ENCODE results near the gene HOXD10.

DNA sequence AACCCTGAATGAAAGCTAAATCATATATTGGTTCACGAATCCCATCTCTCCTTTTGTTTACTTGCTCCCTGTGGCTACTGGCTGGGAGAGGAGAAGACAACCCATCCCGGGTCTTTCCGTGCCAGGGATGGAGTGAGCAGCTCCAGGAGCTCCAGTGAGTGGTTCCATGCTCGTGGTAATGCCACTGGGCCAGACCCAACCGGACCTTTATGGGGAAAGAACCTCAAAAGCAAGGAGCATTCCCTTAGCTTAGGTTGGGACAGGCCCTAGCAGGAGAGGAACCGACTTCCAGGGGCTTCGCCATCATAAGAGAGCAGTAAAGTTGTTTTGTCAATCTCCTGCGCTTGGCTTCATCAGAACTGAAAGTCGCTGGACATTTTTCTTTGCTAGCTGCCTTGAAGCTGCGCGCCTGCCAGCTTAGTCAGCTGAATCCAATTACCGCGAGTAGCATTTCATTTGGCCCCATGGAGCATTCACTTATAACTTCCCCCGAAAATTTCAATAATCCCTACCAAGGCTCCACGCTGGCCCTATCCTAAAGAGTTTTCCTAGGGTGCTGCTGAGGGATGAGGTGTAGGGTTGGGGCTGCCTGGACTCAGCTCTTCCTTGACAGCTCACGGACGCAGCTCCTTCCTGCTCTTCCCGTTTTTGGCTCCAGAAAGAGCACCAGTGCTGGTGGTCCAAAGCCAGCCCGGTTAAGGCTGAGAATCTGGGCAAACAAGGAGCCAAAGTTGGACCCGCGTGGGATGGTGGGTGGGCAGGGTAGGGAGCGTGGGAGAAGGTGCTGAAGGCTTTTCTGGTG lies 45.4 kb downstream of the HOXD10 start:
- TF ChIP-seq, protein P1, sequence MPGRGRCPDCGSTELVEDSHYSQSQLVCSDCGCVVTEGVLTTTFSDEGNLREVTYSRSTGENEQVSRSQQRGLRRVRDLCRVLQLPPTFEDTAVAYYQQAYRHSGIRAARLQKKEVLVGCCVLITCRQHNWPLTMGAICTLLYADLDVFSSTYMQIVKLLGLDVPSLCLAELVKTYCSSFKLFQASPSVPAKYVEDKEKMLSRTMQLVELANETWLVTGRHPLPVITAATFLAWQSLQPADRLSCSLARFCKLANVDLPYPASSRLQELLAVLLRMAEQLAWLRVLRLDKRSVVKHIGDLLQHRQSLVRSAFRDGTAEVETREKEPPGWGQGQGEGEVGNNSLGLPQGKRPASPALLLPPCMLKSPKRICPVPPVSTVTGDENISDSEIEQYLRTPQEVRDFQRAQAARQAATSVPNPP (IDR thresholded peaks at IDR 0.05; ENCODE audit: borderline replicate concordance, insufficient read depth, insufficient read length): no peak
- TF ChIP-seq CBX5 (IDR thresholded peaks at IDR 0.05; ENCODE audit: borderline replicate concordance, low read depth) (no peak), GATA2 (CRISPR knock-in tag; IDR thresholded peaks at IDR 0.05) (no peak), SNRNP70 (optimal IDR thresholded peaks at IDR 0.05; ENCODE audit: low read depth, low read length) (no peak), RAD21 (CRISPR knock-in tag; conservative IDR thresholded peaks at IDR 0.05 in 1 of 2, IDR thresholded peaks at IDR 0.05 in 1 of 2) (no peak), ZFX (CRISPR knock-in tag; IDR thresholded peaks at IDR 0.05) (no peak), ZC3H11A (IDR thresholded peaks at IDR 0.05; ENCODE audit: low read depth, low read length) (no peak), EP300 (IDR thresholded peaks at IDR 0.05; ENCODE audit: low read length) (no peak), FOXA3 (CRISPR knock-in tag; conservative IDR thresholded peaks at IDR 0.05 in 1 of 2, IDR thresholded peaks at IDR 0.05 in 1 of 2) (no peak)
- TF ChIP-seq, protein P2, sequence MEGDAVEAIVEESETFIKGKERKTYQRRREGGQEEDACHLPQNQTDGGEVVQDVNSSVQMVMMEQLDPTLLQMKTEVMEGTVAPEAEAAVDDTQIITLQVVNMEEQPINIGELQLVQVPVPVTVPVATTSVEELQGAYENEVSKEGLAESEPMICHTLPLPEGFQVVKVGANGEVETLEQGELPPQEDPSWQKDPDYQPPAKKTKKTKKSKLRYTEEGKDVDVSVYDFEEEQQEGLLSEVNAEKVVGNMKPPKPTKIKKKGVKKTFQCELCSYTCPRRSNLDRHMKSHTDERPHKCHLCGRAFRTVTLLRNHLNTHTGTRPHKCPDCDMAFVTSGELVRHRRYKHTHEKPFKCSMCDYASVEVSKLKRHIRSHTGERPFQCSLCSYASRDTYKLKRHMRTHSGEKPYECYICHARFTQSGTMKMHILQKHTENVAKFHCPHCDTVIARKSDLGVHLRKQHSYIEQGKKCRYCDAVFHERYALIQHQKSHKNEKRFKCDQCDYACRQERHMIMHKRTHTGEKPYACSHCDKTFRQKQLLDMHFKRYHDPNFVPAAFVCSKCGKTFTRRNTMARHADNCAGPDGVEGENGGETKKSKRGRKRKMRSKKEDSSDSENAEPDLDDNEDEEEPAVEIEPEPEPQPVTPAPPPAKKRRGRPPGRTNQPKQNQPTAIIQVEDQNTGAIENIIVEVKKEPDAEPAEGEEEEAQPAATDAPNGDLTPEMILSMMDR (IDR thresholded peaks at IDR 0.05 in 2 of 3, conservative IDR thresholded peaks at IDR 0.05 in 1 of 3; ENCODE audit: insufficient read depth in 2 of 3, low read depth in 1 of 3, low read length in 3 of 3): no peak
- TF ChIP-seq, protein P3, sequence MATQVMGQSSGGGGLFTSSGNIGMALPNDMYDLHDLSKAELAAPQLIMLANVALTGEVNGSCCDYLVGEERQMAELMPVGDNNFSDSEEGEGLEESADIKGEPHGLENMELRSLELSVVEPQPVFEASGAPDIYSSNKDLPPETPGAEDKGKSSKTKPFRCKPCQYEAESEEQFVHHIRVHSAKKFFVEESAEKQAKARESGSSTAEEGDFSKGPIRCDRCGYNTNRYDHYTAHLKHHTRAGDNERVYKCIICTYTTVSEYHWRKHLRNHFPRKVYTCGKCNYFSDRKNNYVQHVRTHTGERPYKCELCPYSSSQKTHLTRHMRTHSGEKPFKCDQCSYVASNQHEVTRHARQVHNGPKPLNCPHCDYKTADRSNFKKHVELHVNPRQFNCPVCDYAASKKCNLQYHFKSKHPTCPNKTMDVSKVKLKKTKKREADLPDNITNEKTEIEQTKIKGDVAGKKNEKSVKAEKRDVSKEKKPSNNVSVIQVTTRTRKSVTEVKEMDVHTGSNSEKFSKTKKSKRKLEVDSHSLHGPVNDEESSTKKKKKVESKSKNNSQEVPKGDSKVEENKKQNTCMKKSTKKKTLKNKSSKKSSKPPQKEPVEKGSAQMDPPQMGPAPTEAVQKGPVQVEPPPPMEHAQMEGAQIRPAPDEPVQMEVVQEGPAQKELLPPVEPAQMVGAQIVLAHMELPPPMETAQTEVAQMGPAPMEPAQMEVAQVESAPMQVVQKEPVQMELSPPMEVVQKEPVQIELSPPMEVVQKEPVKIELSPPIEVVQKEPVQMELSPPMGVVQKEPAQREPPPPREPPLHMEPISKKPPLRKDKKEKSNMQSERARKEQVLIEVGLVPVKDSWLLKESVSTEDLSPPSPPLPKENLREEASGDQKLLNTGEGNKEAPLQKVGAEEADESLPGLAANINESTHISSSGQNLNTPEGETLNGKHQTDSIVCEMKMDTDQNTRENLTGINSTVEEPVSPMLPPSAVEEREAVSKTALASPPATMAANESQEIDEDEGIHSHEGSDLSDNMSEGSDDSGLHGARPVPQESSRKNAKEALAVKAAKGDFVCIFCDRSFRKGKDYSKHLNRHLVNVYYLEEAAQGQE (IDR thresholded peaks at IDR 0.05; ENCODE audit: borderline replicate concordance): no peak
- TF ChIP-seq, protein P3 (CRISPR knock-in tag; IDR thresholded peaks at IDR 0.05; ENCODE audit: low read depth): no peak
